Uterine smooth muscle cell (primary cell): Measurements from ENCODE around the gene ATRX. TPM values are rescaled to one million over a fixed set of nuclear protein-coding genes. Genes with fewer than 3 reads are reported as not detected.

Source experiments
- total RNA-seq: library from RNA; depleted of rRNA; stranded (reverse); fragments of >200 nt; gene quantifications from 2 replicates; pipeline ENCODE4 v1.2.3, GENCODE V29; 2014

Gene ATRX, protein sequence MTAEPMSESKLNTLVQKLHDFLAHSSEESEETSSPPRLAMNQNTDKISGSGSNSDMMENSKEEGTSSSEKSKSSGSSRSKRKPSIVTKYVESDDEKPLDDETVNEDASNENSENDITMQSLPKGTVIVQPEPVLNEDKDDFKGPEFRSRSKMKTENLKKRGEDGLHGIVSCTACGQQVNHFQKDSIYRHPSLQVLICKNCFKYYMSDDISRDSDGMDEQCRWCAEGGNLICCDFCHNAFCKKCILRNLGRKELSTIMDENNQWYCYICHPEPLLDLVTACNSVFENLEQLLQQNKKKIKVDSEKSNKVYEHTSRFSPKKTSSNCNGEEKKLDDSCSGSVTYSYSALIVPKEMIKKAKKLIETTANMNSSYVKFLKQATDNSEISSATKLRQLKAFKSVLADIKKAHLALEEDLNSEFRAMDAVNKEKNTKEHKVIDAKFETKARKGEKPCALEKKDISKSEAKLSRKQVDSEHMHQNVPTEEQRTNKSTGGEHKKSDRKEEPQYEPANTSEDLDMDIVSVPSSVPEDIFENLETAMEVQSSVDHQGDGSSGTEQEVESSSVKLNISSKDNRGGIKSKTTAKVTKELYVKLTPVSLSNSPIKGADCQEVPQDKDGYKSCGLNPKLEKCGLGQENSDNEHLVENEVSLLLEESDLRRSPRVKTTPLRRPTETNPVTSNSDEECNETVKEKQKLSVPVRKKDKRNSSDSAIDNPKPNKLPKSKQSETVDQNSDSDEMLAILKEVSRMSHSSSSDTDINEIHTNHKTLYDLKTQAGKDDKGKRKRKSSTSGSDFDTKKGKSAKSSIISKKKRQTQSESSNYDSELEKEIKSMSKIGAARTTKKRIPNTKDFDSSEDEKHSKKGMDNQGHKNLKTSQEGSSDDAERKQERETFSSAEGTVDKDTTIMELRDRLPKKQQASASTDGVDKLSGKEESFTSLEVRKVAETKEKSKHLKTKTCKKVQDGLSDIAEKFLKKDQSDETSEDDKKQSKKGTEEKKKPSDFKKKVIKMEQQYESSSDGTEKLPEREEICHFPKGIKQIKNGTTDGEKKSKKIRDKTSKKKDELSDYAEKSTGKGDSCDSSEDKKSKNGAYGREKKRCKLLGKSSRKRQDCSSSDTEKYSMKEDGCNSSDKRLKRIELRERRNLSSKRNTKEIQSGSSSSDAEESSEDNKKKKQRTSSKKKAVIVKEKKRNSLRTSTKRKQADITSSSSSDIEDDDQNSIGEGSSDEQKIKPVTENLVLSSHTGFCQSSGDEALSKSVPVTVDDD (N-terminal part only)
- total RNA-seq = 78.8 and 79.4 TPM in 2 replicates

DNA sequence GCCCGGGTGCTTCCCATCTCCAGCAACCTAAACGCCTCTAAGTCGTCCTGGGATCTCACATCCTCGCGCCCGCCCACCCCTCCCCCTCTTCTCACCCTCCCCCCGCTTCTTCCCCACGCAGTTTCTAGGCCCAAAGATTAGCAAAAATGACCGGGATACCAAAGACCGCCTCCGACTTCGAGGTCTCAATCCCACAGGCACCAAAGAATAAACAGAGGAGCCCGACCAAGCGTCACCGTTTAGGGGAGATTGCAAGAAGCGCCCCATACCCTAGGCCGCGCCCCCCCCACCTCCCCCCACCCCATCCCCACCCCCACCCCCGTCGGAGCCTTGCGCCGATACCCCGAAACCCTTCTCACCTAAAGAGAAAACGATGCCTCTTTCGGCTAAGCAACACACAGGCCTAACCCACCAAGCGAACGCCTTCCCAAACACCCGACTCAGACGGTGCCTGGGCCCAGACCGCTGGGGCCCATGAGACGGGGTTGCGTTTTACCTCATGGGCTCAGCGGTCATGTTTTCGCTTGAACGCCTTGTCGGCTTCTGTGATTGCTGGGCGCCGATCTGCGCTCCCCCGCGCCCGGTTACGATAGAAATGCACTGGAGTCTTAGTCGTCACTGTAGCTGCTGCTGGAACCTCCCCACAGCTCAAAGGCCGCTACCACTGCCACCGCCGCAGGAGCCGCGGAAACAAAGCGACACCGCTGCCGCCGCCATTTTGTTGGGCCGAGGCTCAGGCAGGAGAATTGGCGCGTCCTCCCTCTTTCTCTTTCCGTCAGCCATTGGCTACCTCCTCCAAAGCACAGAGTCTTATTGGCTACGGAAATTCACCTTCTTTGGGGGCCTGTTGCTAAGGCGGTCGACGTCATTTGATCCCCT, at the start of gene ATRX:
Gene ATRX (minus strand): TSS at position 731 of the 879 bp plus-strand sequence. CDS start 215 bp downstream, at position 516.

Other genes starting within 250 kb of the ATRX start
- gene MAGT1, start 109.2 kb upstream of the ATRX start, total RNA-seq = 118 and 144 TPM in 2 replicates
- 363 and 415 TPM in 2 replicates for gene COX7B, start 113.3 kb upstream of the ATRX start, total RNA-seq
- gene ATP7A, start 124.5 kb upstream of the ATRX start, total RNA-seq = 9.7 and 12.0 TPM in 2 replicates
- 0.25 TPM in 1 of 2 replicates, not detected in the other for gene PGAM4, start 183.4 kb upstream of the ATRX start, total RNA-seq